Esophagus squamous epithelium (tissue), 5 donors: ENCODE data around the gene FHAD1. TPM values are rescaled to one million over a fixed set of nuclear protein-coding genes. Genes with fewer than 3 reads are reported as not detected.

Source experiments
- DNase-seq: peaks from one replicate; lab custom pipeline; 2025; lab: John Stamatoyannopoulos, UW
- H3K27ac ChIP-seq, 4 donors: fragments of 200-600 bp; sonication (generic); one replicate each; pipeline ENCODE4 v1.5.1; 2016 to 2019; ENCODE audit warnings: mild to moderate bottlenecking in 1 of 4
- H3K27me3 ChIP-seq, 4 donors: fragments of 200-600 bp; sonication (generic); 1 replicate in 3 of 4; 2 replicates in 1 of 4; pipeline versions ENCODE4 v1.5.1 to v1.6.0; 2017 to 2021; ENCODE audit warnings: antibody characterized with exemption in 1 of 4
- H3K36me3 ChIP-seq, 3 donors: fragments of 200-600 bp; sonication (generic); one replicate each; pipeline ENCODE4 v1.5.1; 2016 to 2019
- H3K4me1 ChIP-seq, 3 donors: fragments of 200-600 bp; sonication (generic); one replicate each; pipeline ENCODE4 v1.5.1; 2017 to 2019
- H3K4me3 ChIP-seq, 4 donors: fragments of 200-600 bp; sonication (generic); 1 replicate in 3 of 4; 2 replicates in 1 of 4; pipeline ENCODE4 v1.5.1; 2016 to 2019; ENCODE audit warnings: mild to moderate bottlenecking in 2 of 4, moderate library complexity in 1 of 4
- H3K9me3 ChIP-seq, 3 donors: fragments of 200-600 bp; sonication (generic); one replicate each; pipeline ENCODE4 v1.5.1; 2016 to 2019
- CTCF ChIP-seq, 6 experiments: fragments of 450-650 bp in 4 of 6; fragments of 200-600 bp in 2 of 6; sonication (generic) in 2 of 6; IDR thresholded peaks; one replicate each; pipeline ENCODE4 v1.5.1; 2016 to 2019; ENCODE audit warnings: antibody characterized with exemption in 6 of 6, mild to moderate bottlenecking in 4 of 6, moderate library complexity in 4 of 6
- POLR2A ChIP-seq, 4 donors: fragments of 450-650 bp; IDR thresholded peaks; one replicate each; pipeline ENCODE4 v1.6.1; 2017; ENCODE audit warnings: antibody characterized with exemption in 4 of 4, mild to moderate bottlenecking in 4 of 4, moderate library complexity in 3 of 4
- WGBS, 2 donors: methylation state at CpG; one replicate each; pipeline ENCODE4 v1.1.5; 2018; 5-methylcytosine and 5-hydroxymethylcytosine counted together
- intact Hi-C: fragments of 100-400 bp; cut with DNase I; formaldehyde crosslinking; loops from one replicate; pipeline ENCODE4 v1.15.0; 2022
- total RNA-seq, 4 donors: library from RNA; depleted of rRNA; stranded (reverse); fragments of >200 nt; gene quantifications; one replicate each; pipeline ENCODE4 v1.1.0, GENCODE V29; 2016
- donor health status: DM: yes; HTN: yes; CAD: no.

Gene FHAD1
- total RNA-seq, 4 donors from 2014 or later = 0.57 TPM; not detected in 3

GRCh38 chr1:15443281-15443680 is 196.3 kb downstream of the FHAD1 start:
- TF ChIP-seq CTCF (IDR thresholded peaks at IDR 0.05) (no peak), POLR2A (IDR thresholded peaks at IDR 0.05) (no peak)
- Histone ChIP-seq H3K27ac (no peak overlapping the region), H3K9me3 (no peaks in the 10 kb centered on the region), H3K36me3 (no peaks in the 10 kb centered on the region), H3K4me3 (no peak overlapping the region), H3K4me1 (no peaks in the 10 kb centered on the region), H3K27me3 (peaks cover 0 to 17% (median 0%) of the 10 kb centered on the region in 4 donors)
- intact Hi-C loops = no loop called here
- DNase-seq = no peak
- WGBS, 2 donors = 73 to 75% methylated on average over 3 to 4 of the region's 5 CpGs

- intact Hi-C loops = no loop called here
- Histone ChIP-seq H3K4me3 (no peak overlapping the region), H3K9me3 (no peaks in the 10 kb centered on the region), H3K4me1 (no peaks in the 10 kb centered on the region), H3K36me3 (no peaks in the 10 kb centered on the region), H3K27me3 (peaks cover 0 to 17% (median 0%) of the 10 kb centered on the region in 4 donors), H3K27ac (no peak overlapping the region)
- no peak for DNase-seq
- TF ChIP-seq CTCF (IDR thresholded peaks at IDR 0.05) (no peak), POLR2A (IDR thresholded peaks at IDR 0.05) (no peak)
- 84 to 85% methylated on average over 5 to 6 of the region's 17 CpGs for WGBS, 2 donors
Measured at GRCh38 chr1:15444468-15445389, 197.7 kb downstream of the FHAD1 start.

- Histone ChIP-seq H3K4me1 (no peaks in the 10 kb centered on the region), H3K36me3 (no peaks in the 10 kb centered on the region), H3K27ac (no peak overlapping the region), H3K9me3 (no peaks in the 10 kb centered on the region), H3K4me3 (no peak overlapping the region), H3K27me3 (peaks cover 0 to 17% (median 0%) of the 10 kb centered on the region in 4 donors)
- no peak for TF ChIP-seq CTCF (IDR thresholded peaks at IDR 0.05)
- TF ChIP-seq POLR2A (IDR thresholded peaks at IDR 0.05) = no peak
- DNase-seq = no peak
- intact Hi-C loops = no loop called here
- WGBS, 2 donors = 65 to 73% methylated on average over 10 to 11 of the region's 14 CpGs
Measured at GRCh38 chr1:15445390-15446122, 198.5 kb downstream of the FHAD1 start.

- DNase-seq = no peak
- Histone ChIP-seq H3K27me3 (peaks cover 0 to 17% (median 0%) of the 10 kb centered on the region in 4 donors), H3K4me1 (no peaks in the 10 kb centered on the region), H3K9me3 (no peaks in the 10 kb centered on the region), H3K36me3 (no peaks in the 10 kb centered on the region), H3K4me3 (no peak overlapping the region), H3K27ac (no peak overlapping the region)
- intact Hi-C loops = no loop called here
- whole genome bisulfite sequencing, 2 donors = 85% methylated on average over 2 of the region's 4 CpGs; no CpG with 5 or more reads in 1 of the 2 donors
- TF ChIP-seq CTCF (IDR thresholded peaks at IDR 0.05) (no peak), POLR2A (IDR thresholded peaks at IDR 0.05) (no peak)
Measured at GRCh38 chr1:15446212-15446611, 199.2 kb downstream of the FHAD1 start.

Other genes with a start within 250 kb of the FHAD1 start
- gene TMEM51, start 93.5 kb upstream of the FHAD1 start, total RNA-seq = 10 to 100 TPM; 11.6 to 23.7 (median 17.7) TPM
- 10 to 100 TPM; 47.5 to 79.5 (median 61.0) TPM for gene EFHD2, start 162.7 kb downstream of the FHAD1 start, total RNA-seq
- not detected for gene CTRC, start 191.2 kb downstream of the FHAD1 start, total RNA-seq
- not detected for gene CELA2A, start 209.5 kb downstream of the FHAD1 start, total RNA-seq
- gene CELA2B, start 228.9 kb downstream of the FHAD1 start, total RNA-seq = not detected